ENCODE data around the gene GALNTL6. TPM values are rescaled to one million over a fixed set of nuclear protein-coding genes. Genes with fewer than 3 reads are reported as not detected.

GALNTL6 gene
- total and polyA plus RNA-seq, 9 of the 15 experiments (the other 6 are each of a cell fraction or from before 2014, with no cell fraction given) = 0.18 to 0.50 (median 0.29) TPM

- TF ChIP-seq TAF9B (IDR thresholded peaks at IDR 0.05; ENCODE audit: partially characterized antibody) = no peak
These were observed 908.5 kb downstream of the GALNTL6 start (continued) for GRCh38 chr4:172721659-172722058.

DNA sequence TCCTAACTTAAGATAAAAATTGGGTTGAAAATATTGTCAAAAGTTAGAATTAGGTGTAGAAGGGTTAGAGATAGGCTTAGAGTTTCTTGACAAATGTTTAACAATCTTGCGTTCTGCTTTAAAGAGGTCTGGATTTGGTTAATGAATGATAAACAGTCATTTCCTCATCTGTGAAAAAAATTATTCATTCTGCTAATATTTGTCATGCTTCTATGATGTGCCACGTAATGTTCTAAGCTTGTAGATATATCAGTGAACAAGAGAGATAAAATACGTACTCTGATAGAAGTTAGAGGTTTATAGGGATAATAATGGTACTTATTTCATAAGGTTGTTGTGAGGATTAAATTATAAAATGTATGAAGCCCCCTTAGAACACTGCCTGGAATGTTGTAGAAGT is 912.4 kb downstream of the GALNTL6 start:
- 0% methylated on average over 3 of the region's 3 CpGs for WGBS (ENCODE audit: insufficient coverage, low coverage, missing lambda C conversion rate)
- ChIA-PET POLR2A (no interaction called here), CTCF (ENCODE audit: low intra/inter-chr PET ratio) (no interaction called here)
- intact Hi-C loops (cut with micrococcal nuclease) = no loop called here
- Histone ChIP-seq H2AFZ (ENCODE audit: low read depth, low read length) (no peak overlapping the region), H3K9me3 (replicated peaks; ENCODE audit: control insufficient read depth, insufficient read depth, low read depth, low read length) (no peaks in the 10 kb centered on the region; the same call in 1 of the 2 replicates), H3K4me1 (replicated peaks in 1 of 2; ENCODE audit: control insufficient read depth in 2 of 2, insufficient read depth in 2 of 2, low read length in 2 of 2) (no peaks in the 10 kb centered on the region), H3K9ac (ENCODE audit: insufficient read depth in 1 of 2, low read depth in 2 of 2, low read length in 2 of 2) (no peak overlapping the region), H3K9me1 (ENCODE audit: control insufficient read depth, insufficient read depth, low read length) (no peaks in the 10 kb centered on the region), H3K27ac (ENCODE audit: extremely low read depth, low read depth, low read length) (no peak overlapping the region), H3K4me2 (ENCODE audit: insufficient read depth, low read length) (no peak overlapping the region), H3K4me3 (no peak overlapping the region), H3K27me3 (ENCODE audit: control insufficient read depth in 2 of 2, insufficient read depth in 2 of 2, low read length in 2 of 2) (no peaks in the 10 kb centered on the region), H3K36me3 (ENCODE audit: control insufficient read depth, insufficient read depth, low read length) (no peaks in the 10 kb centered on the region), H4K20me1 (replicated peaks; ENCODE audit: control insufficient read depth, insufficient read depth, low read length) (no peaks in the 10 kb centered on the region), H3K79me2 (ENCODE audit: control insufficient read depth, insufficient read depth, low read length) (no peaks in the 10 kb centered on the region)
- no peak for FAIRE-seq
- no peak for DNase-seq (ENCODE audit: extremely low read depth in 1 of 4, low spot score in 3 of 4)
- BruUV-seq (replicated peaks) = no TSS peak
- in situ Hi-C loops (cut with MboI) = no loop called here
- ATAC-seq = no peak
- no peak for TF ChIP-seq EP300 (IDR thresholded peaks at IDR 0.05; ENCODE audit: low read length)
- TF ChIP-seq CTBP1 (IDR thresholded peaks at IDR 0.05; ENCODE audit: borderline replicate concordance) = no peak
- TF ChIP-seq ZNF785 (CRISPR knock-in tag; IDR thresholded peaks at IDR 0.05) = no peak
- TF ChIP-seq PHB2 (IDR thresholded peaks at IDR 0.05; ENCODE audit: low read depth) = no peak
- no peak for TF ChIP-seq ZNF347 (CRISPR knock-in tag; IDR thresholded peaks at IDR 0.05; ENCODE audit: low read depth)
- no peak for TF ChIP-seq SRSF7 (optimal IDR thresholded peaks at IDR 0.05; ENCODE audit: low read depth, low read length)
- TF ChIP-seq, protein P1, sequence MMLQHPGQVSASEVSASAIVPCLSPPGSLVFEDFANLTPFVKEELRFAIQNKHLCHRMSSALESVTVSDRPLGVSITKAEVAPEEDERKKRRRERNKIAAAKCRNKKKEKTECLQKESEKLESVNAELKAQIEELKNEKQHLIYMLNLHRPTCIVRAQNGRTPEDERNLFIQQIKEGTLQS (IDR thresholded peaks at IDR 0.05) = no peak
- TF ChIP-seq, protein P1 (CRISPR knock-in tag; conservative IDR thresholded peaks at IDR 0.05) = no peak
- TF ChIP-seq ZFP36 (IDR thresholded peaks at IDR 0.05; ENCODE audit: low read depth, low read length, partially characterized antibody) = no peak
- no peak for TF ChIP-seq TAF15 (IDR thresholded peaks at IDR 0.05; ENCODE audit: low read depth, low read length)
- no peak for TF ChIP-seq TRIM24 (IDR thresholded peaks at IDR 0.05)
- no peak for TF ChIP-seq HOXB6 (CRISPR knock-in tag; IDR thresholded peaks at IDR 0.05; ENCODE audit: borderline replicate concordance)
- no peak for TF ChIP-seq ZBED1 (IDR thresholded peaks at IDR 0.05)
- TF ChIP-seq NR0B1 (IDR thresholded peaks at IDR 0.05; ENCODE audit: partially characterized antibody) = no peak
- no peak for TF ChIP-seq ZC3H8 (IDR thresholded peaks at IDR 0.05)
- TF ChIP-seq, protein P2, sequence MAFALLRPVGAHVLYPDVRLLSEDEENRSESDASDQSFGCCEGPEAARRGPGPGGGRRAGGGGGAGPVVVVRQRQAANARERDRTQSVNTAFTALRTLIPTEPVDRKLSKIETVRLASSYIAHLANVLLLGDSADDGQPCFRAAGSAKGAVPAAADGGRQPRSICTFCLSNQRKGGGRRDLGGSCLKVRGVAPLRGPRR (CRISPR knock-in tag; IDR thresholded peaks at IDR 0.05) = no peak
- TF ChIP-seq ERF (CRISPR knock-in tag; IDR thresholded peaks at IDR 0.05) = no peak
- TF ChIP-seq HNRNPK (IDR thresholded peaks at IDR 0.05; ENCODE audit: low read depth, low read length, poor library complexity, severe bottlenecking) = no peak
- no peak for TF ChIP-seq ZNF75A (CRISPR knock-in tag; IDR thresholded peaks at IDR 0.05)

Data from K562 (cell line).